ENCODE results near the gene MAPKAPK2.

GRCh38 chr1:206700445-206701036 lies 15.8 kb downstream of the MAPKAPK2 start:
- TF ChIP-seq, protein P1, sequence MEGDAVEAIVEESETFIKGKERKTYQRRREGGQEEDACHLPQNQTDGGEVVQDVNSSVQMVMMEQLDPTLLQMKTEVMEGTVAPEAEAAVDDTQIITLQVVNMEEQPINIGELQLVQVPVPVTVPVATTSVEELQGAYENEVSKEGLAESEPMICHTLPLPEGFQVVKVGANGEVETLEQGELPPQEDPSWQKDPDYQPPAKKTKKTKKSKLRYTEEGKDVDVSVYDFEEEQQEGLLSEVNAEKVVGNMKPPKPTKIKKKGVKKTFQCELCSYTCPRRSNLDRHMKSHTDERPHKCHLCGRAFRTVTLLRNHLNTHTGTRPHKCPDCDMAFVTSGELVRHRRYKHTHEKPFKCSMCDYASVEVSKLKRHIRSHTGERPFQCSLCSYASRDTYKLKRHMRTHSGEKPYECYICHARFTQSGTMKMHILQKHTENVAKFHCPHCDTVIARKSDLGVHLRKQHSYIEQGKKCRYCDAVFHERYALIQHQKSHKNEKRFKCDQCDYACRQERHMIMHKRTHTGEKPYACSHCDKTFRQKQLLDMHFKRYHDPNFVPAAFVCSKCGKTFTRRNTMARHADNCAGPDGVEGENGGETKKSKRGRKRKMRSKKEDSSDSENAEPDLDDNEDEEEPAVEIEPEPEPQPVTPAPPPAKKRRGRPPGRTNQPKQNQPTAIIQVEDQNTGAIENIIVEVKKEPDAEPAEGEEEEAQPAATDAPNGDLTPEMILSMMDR (IDR thresholded peaks at IDR 0.05) = no peak
- TF ChIP-seq POLR2AphosphoS5 (IDR thresholded peaks at IDR 0.05; ENCODE audit: low read depth, low read length) = no peak
